ENCODE measurements around the gene GIGYF2. TPM values are rescaled to one million over a fixed set of nuclear protein-coding genes. Genes with fewer than 3 reads are reported as not detected.

GIGYF2 gene
- total RNA-seq, 2 experiments from 2014 or later = 57.2 to 63.8 TPM

DNA sequence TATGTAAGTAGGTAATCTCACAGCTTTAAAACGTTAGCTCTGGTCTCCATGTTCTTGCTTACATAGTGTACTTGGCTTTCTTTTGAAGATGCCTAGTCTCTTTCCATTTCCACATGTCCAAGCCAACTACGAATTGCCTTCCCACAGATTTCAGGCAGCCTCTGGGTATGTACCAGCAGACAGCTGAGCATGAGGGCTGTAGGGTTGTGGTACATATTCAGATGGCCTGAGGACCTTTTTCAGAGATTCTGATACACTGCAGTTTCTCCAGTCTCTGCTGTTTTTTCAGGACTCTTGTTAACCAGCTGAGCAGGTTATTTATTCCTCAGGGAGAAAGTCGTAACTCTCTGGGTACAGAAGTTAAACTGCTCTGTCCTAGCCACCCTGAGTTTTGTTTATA lies 82.3 kb downstream of the GIGYF2 start:
- CTCF ChIA-PET = interaction anchor here (1.0 kb wide), 1 partner anchor 49 kb away, joined by 3 read pairs; no protein-coding TSS in a partner anchor
- Mint-ChIP-seq H3K27me3 (no peaks in the 10 kb centered on the region), H3K27ac (no peak overlapping the region), H3K4me3 (no peak overlapping the region), H3K4me1 (peaks cover 9% of the 10 kb centered on the region), H3K36me3 (peaks cover 18% of the 10 kb centered on the region), H3K9me3 (ENCODE audit: low read depth) (no peaks in the 10 kb centered on the region)
- DNase-seq (no peak), ATAC-seq (no peak)

DNA sequence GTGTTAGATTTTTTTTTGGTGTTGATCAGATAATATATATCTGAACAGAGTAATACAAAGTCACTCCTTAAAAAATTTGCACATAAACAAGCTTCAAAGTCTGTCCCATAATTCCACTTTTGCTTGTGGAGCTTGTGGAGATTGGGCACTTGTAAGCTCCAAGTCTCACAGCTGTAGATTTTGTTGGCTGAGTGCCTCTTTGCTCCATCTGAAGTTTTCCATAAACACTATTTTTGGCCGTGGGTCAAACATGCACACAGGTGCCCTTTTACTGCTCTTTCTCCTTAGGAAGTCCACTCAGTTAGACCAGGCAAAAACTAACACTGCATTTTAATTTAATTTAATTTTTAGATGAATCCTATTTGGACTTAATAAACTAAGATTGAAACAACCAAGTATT lies 82.8 kb downstream of the GIGYF2 start:
- H3K9me3 Mint-ChIP-seq (ENCODE audit: low read depth) = no peaks in the 10 kb centered on the region
- H3K27ac Mint-ChIP-seq = no peak overlapping the region
- CTCF ChIA-PET = interaction anchor here (1.0 kb wide), 1 partner anchor 49 kb away, joined by 3 read pairs; no protein-coding TSS in a partner anchor
- H3K4me3 Mint-ChIP-seq = no peak overlapping the region
- ATAC-seq (no peak), DNase-seq (no peak)
- H3K27me3 Mint-ChIP-seq = no peaks in the 10 kb centered on the region
- H3K4me1 Mint-ChIP-seq = peaks cover 12% of the 10 kb centered on the region
- peaks cover 23% of the 10 kb centered on the region for H3K36me3 Mint-ChIP-seq

DNA sequence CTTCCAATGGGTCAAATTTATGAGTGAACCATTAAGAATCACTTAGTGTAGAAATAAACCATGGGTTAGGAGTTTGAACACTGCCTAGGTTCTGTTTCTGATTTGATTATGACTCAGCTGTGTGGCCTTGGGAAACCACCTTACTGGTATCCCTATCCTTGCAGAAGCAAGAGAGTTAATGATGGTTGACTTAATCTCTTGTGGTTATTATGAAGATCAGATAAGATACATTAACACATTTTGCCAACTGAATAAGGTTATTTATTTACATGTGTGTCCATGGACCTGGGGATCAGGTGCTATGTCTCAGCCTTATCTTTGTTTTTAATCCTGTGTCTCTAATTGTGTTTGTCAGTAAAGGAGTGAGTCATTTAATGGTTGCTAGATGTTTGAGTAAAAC lies 84.6 kb downstream of the GIGYF2 start:
- DNase-seq (peak; percentile 72), ATAC-seq (peak; percentile 98)
- H3K36me3 Mint-ChIP-seq = peaks cover 31% of the 10 kb centered on the region
- H3K4me3 Mint-ChIP-seq = no peak overlapping the region
- peaks cover 12% of the 10 kb centered on the region for H3K4me1 Mint-ChIP-seq
- no peaks in the 10 kb centered on the region for H3K27me3 Mint-ChIP-seq
- H3K27ac Mint-ChIP-seq = peak overlapping the region; percentile 76
- CTCF ChIA-PET = no interaction called here
- H3K9me3 Mint-ChIP-seq (ENCODE audit: low read depth) = no peaks in the 10 kb centered on the region

DNA sequence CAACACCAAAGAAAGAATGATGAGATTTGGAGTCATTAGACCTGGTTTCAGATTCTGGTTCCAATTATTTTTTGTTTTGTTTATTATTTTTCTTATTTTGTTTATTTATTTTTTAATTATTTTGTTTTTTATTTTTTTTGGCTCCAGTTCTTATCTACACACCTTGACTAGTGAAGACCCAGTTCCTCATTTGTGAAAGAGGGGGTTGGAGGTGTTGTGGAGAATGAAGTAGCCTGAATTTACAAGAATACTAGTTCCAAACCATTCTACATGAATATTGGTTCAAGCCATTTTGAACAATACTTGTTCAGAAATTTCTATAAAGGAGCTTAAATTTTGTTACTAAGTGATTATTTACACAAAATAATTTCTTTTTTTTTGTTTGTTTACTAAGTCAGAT lies 86.1 kb downstream of the GIGYF2 start:
- H3K4me1 Mint-ChIP-seq = peaks cover 16% of the 10 kb centered on the region
- H3K27ac Mint-ChIP-seq = no peak overlapping the region
- no peak for DNase-seq
- no peak for ATAC-seq
- CTCF ChIA-PET = interaction anchor here (1.0 to 1.6 kb wide), 3 partner anchors 8 to 12 kb away, joined by 3 to 5 read pairs (median 4); no protein-coding TSS in a partner anchor
- H3K27me3 Mint-ChIP-seq = no peaks in the 10 kb centered on the region
- H3K4me3 Mint-ChIP-seq = no peak overlapping the region
- no peaks in the 10 kb centered on the region for H3K9me3 Mint-ChIP-seq (ENCODE audit: low read depth)
- peaks cover 39% of the 10 kb centered on the region for H3K36me3 Mint-ChIP-seq

DNA sequence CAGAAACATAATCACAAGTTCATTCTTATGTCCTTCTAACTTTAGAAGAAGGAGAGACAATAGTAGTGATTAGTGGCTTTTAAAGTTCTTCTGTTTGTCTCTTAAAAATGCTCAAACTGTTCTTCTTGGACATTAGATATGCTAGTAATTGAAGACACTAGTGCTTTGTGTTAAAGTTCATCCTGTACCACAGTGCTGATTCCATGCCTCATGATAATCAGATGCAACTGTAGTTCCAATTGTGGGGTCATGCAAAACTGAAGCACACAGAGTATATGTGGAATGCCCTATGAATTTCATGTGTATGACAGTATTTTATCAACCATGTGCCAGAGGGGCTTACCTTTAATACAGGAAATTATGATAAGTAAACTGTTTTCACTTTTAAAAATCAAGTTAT lies 90.7 kb downstream of the GIGYF2 start:
- Mint-ChIP-seq H3K36me3 (peaks cover 55% of the 10 kb centered on the region), H3K4me3 (no peak overlapping the region), H3K9me3 (ENCODE audit: low read depth) (no peaks in the 10 kb centered on the region), H3K27ac (no peak overlapping the region), H3K4me1 (peaks cover 7% of the 10 kb centered on the region), H3K27me3 (no peaks in the 10 kb centered on the region)
- ATAC-seq (no peak), DNase-seq (no peak)
- CTCF ChIA-PET = no interaction called here

DNA sequence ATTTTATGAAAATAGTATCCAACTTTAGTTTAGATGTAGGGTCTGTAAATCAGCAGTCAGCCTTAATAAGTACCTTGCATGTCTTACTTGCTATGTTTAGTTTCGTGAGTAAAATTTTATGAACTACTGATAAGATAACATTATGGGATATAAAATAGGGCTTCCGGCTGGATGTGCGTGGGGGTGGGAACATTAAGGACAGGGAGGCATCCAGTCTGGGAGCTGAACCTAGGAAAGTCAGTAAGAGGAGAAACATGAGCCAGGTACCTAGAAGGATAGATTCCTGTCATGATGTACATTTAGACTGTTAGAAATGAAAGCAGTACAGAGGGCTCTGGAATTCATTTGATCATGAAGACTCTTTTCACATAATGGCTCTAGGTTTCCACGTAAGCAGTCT lies 92.0 kb downstream of the GIGYF2 start:
- H3K27me3 Mint-ChIP-seq = no peaks in the 10 kb centered on the region
- H3K4me3 Mint-ChIP-seq = no peak overlapping the region
- DNase-seq = no peak
- no peaks in the 10 kb centered on the region for H3K9me3 Mint-ChIP-seq (ENCODE audit: low read depth)
- H3K4me1 Mint-ChIP-seq = peaks cover 7% of the 10 kb centered on the region
- H3K36me3 Mint-ChIP-seq = peaks cover 47% of the 10 kb centered on the region
- ATAC-seq = no peak
- CTCF ChIA-PET = no interaction called here
- H3K27ac Mint-ChIP-seq = no peak overlapping the region

DNA sequence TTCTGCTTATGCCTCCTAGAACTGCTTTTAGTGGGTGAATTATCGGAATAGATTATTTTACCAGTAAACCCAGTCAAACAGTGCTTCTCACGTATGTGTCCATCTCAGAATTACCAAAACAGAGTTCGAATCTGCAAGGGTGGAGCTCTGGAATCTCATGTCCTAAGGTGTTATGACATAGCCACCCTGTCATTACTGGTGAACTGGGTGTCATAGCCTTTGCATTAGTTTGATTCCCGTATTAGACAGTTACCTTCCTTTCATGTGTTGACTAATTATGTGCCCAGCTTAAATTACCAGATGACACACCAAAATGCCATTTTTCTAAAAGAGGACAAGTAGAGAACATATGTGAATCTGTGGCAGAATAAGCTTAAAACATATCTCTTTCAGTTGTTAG lies 94.4 kb downstream of the GIGYF2 start:
- Mint-ChIP-seq H3K36me3 (peaks cover 39% of the 10 kb centered on the region), H3K4me1 (peaks cover 4% of the 10 kb centered on the region), H3K27me3 (no peaks in the 10 kb centered on the region), H3K27ac (no peak overlapping the region), H3K4me3 (no peak overlapping the region), H3K9me3 (ENCODE audit: low read depth) (no peaks in the 10 kb centered on the region)
- ATAC-seq (no peak), DNase-seq (no peak)
- CTCF ChIA-PET = interaction anchor here (0.7 to 1.5 kb wide), 2 partner anchors 28 to 35 kb away, joined by 3 read pairs; no protein-coding TSS in a partner anchor

DNA sequence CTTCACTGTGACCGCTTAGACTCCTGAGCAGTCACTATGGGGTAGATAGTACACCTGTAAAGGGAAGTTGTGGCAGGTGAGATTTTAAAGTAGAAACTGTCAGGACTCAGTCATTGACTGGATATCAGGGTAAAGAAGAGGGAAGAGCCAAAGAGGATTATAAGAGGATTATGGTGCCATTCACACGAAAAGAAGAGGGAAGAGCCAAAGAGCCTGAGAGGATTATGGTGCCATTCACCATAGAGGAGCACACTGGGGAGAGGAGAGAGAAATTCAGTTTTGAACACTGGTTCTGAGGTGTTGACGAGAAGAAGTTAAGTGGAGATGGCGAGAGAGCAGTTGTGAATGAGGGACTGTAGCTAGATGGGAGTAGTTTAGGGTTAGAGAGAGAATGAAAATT lies 96.1 kb downstream of the GIGYF2 start:
- H3K36me3 Mint-ChIP-seq = peaks cover 36% of the 10 kb centered on the region
- H3K4me3 Mint-ChIP-seq = no peak overlapping the region
- H3K27me3 Mint-ChIP-seq = no peaks in the 10 kb centered on the region
- H3K9me3 Mint-ChIP-seq (ENCODE audit: low read depth) = no peaks in the 10 kb centered on the region
- ATAC-seq (no peak), DNase-seq (no peak)
- H3K27ac Mint-ChIP-seq = no peak overlapping the region
- CTCF ChIA-PET = interaction anchor here (1.0 kb wide), 1 partner anchor 10 kb away, joined by 3 read pairs; no protein-coding TSS in a partner anchor
- H3K4me1 Mint-ChIP-seq = no peaks in the 10 kb centered on the region

DNA sequence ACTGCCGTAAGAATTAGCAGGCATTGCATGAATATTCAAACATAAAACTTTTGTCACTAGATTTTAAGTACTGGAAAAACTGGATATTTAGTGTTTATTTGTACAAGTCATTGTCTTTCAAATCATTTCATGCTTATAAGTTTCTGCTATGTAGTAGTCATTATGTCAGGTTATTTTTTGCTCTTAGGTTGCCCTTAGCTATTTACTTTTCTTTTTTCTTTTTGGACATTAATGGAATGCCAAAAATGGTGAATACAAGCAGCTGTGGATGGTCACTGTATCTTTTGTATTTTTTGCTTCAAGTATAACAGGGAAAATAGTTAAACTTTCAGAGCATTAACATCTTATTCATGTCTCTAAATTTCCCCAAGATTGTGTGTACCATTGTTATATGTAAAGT lies 97.8 kb downstream of the GIGYF2 start:
- no peak for DNase-seq
- Mint-ChIP-seq H3K36me3 (peaks cover 34% of the 10 kb centered on the region), H3K4me3 (no peak overlapping the region), H3K27ac (no peak overlapping the region), H3K9me3 (ENCODE audit: low read depth) (no peaks in the 10 kb centered on the region), H3K4me1 (no peaks in the 10 kb centered on the region), H3K27me3 (no peaks in the 10 kb centered on the region)
- no peak for ATAC-seq
- CTCF ChIA-PET = no interaction called here

DNA sequence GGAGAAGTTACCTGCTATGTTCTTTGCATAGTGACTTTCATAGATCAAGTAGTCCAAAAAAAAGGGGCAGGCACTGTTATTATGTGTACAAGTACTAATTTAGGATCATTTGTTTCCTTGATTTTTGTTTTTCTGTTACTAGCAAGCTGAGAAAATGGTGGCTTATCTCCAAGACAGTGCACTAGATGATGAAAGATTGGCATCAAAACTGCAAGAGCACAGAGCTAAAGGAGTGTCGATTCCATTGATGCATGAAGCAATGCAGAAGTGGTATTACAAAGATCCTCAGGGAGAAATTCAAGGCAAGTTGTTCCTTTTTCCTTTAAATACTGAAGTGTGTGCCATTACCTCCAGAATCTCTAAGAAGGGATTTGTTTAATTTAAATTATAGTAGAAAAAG lies 98.8 kb downstream of the GIGYF2 start:
- ATAC-seq (no peak), DNase-seq (no peak)
- no peaks in the 10 kb centered on the region for H3K4me1 Mint-ChIP-seq
- no peaks in the 10 kb centered on the region for H3K9me3 Mint-ChIP-seq (ENCODE audit: low read depth)
- no peak overlapping the region for H3K27ac Mint-ChIP-seq
- no peaks in the 10 kb centered on the region for H3K27me3 Mint-ChIP-seq
- no peak overlapping the region for H3K4me3 Mint-ChIP-seq
- peaks cover 36% of the 10 kb centered on the region for H3K36me3 Mint-ChIP-seq
- CTCF ChIA-PET = interaction anchor here (0.9 to 2.4 kb wide), 2 partner anchors 14 to 20 kb away, joined by 3 to 11 read pairs; no protein-coding TSS in a partner anchor

DNA sequence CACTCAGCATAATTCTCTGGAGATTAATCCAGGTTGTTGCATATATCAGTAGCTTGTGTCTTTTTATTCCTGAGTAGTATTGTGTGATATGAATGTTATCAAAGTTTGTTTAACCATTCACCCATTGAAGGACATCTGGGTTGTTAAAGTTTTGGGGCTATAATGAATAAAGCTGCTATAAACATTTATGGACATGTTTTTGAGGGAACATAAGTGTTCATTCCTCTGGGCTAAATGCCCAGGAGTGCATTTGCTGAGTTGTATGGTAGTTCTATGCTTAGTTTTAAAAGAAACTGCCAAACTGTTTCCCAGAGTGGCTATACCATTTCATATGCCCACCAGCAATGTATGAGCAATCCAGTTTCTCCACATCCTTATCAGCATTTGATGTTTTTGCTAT lies 101.1 kb downstream of the GIGYF2 start:
- DNase-seq (no peak), ATAC-seq (no peak)
- H3K27me3 Mint-ChIP-seq = no peaks in the 10 kb centered on the region
- no peaks in the 10 kb centered on the region for H3K9me3 Mint-ChIP-seq (ENCODE audit: low read depth)
- peaks cover 45% of the 10 kb centered on the region for H3K36me3 Mint-ChIP-seq
- no peak overlapping the region for H3K4me3 Mint-ChIP-seq
- no peaks in the 10 kb centered on the region for H3K4me1 Mint-ChIP-seq
- H3K27ac Mint-ChIP-seq = no peak overlapping the region
- CTCF ChIA-PET = interaction anchor here (2.4 kb wide), 1 partner anchor 12 kb away, joined by 11 read pairs; no protein-coding TSS in a partner anchor

DNA sequence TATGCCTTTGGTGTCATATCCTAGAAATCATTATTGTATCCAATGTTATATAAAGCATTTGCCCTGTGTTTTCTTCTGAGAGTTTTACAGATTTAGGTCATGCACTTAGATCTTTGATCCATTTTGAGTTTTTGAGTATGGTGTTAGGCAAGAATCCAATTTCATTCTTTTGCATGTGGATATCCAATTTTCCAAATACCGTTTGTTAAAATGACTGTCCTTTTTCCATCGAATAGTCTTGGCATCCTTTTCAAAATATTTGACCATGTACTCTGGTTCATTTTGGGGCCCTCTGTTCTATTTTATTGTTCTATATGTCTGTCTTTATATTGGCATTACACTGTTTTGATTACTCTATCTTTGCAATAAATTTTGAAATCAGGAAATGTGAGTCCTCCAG lies 103.0 kb downstream of the GIGYF2 start:
- ATAC-seq = no peak
- H3K9me3 Mint-ChIP-seq (ENCODE audit: low read depth) = no peaks in the 10 kb centered on the region

DNA sequence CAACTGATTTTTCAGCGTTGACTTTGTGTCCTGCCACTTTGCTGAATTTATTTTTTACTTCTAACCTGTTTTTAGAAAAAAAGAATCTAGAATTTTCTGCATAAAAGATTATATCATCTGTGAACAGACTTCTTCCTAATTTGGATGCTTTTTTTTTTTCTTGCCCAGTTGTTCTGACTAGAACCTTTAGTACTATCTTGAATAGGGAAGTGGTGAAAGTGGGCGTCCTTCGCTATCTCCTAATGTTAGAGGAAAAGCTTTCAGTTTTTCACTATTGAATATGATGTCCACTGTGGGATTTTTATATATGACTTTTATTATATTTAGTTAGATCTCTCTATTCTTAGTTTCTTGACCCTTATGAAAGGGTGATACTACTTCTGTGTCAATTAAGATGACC lies 105.0 kb downstream of the GIGYF2 start:
- CTCF ChIA-PET = no interaction called here
- ATAC-seq (no peak), DNase-seq (no peak)
- H3K36me3 Mint-ChIP-seq = peaks cover 60% of the 10 kb centered on the region
- no peak overlapping the region for H3K4me3 Mint-ChIP-seq
- H3K4me1 Mint-ChIP-seq = peaks cover 2% of the 10 kb centered on the region
- H3K9me3 Mint-ChIP-seq (ENCODE audit: low read depth) = no peaks in the 10 kb centered on the region
- no peak overlapping the region for H3K27ac Mint-ChIP-seq
- no peaks in the 10 kb centered on the region for H3K27me3 Mint-ChIP-seq

More for the DNA sequence above, 103.0 kb downstream of the GIGYF2 start:
- peaks cover 55% of the 10 kb centered on the region for H3K36me3 Mint-ChIP-seq
- H3K4me1 Mint-ChIP-seq = peaks cover 1% of the 10 kb centered on the region
- no peak for DNase-seq
- no peak overlapping the region for H3K4me3 Mint-ChIP-seq
- no peak overlapping the region for H3K27ac Mint-ChIP-seq
- CTCF ChIA-PET = no interaction called here
- no peaks in the 10 kb centered on the region for H3K27me3 Mint-ChIP-seq

DNA sequence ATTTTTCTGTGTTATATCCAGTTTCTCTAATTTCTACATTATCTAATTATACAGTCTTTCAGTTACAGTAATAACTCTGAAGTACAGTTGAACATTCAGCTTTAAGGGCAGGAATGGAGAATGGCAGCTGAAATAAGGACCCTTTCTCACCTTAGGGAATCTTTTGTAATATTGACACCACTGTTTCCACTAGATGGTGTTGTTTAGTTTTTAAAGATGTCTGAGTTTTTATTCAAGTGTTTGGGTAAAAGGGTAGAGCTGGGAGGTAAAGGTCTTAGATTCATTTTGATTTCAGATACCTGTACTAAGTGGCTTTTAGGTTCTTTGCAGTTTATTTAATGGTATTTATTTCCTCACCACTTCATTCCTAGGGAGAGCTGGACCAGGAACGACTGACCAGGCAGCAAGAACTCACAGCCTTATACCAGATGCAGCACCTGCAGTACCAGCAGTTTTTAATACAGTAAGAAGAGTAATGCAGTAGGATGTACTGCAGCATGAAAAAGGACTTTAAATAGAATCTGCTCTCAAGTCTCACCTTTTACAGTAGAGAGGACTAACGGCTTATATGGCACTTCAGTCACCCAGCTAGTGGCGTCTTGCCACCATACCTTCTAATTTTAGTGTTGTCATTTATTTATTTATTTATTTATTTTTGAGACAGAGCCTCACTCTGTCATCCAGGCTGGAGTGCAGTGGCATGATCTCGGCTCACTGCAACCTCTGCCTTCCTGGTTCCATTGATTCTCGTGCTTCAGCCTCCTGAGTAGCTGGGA lies 112.4 kb downstream of the GIGYF2 start:
- CTCF ChIA-PET = interaction anchor here (1.1 to 2.7 kb wide), 6 partner anchors 12 to 441 kb away, joined by 3 to 13 read pairs (median 6); partner anchors contain the start of gene ATG16L1
- no peak for ATAC-seq

More for the DNA sequence above, 112.4 kb downstream of the GIGYF2 start:
- DNase-seq = no peak
- Mint-ChIP-seq H3K27me3 (no peaks in the 10 kb centered on the region), H3K9me3 (ENCODE audit: low read depth) (no peaks in the 10 kb centered on the region), H3K27ac (no peak overlapping the region), H3K36me3 (peaks cover 36% of the 10 kb centered on the region), H3K4me3 (no peak overlapping the region), H3K4me1 (peaks cover 7% of the 10 kb centered on the region)

All from activated CD8-positive, alpha-beta memory T cell treated with anti-CD3 and anti-CD28 coated beads, Interleukin-2, amount 10 ng/mL, durations not matched to agents 7 days and 5 days (primary cell).